Measurements from ENCODE around the gene BAG5.

DNA sequence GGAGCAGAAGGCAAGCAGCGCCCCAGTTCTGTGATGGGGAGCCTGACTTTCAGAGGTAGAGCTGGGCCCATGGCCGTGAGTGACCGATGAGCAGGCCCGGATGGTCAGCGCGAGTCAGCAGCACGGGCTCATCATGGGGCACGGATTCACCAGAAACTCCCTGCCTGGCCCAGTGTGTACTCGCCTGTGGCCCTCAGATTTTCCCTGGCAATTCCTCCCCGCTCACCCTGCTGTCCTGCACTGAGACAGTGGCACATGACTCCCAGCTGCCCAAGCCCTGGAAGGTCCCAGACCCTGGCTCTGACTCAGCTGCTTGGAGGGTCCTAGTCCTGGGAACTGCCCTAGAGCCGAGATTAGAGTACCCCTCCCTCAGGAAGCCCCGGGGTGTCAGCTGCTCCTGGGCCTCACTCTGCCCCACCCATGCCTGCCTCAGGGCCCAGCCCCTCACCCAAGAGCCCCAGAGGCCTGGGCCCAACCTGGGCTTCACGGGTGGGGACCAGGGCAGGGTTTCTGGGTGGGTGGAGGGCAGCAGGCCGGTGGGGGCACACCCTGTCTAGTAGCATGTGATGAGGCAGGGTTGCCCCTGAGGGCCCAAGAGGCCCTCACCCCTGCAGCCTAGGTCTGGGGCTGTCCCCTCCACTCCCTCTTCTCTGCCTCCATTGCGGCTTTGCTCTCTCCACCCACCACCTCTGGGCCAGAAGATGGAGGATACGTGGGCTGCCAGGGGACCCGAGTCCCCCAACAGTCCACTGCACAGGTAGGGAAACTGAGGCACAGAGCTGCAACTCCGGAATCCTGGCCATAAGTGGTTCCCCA lies 25.1 kb downstream of the BAG5 start:
- TF ChIP-seq EZH2 (IDR thresholded peaks at IDR 0.05; ENCODE audit: borderline replicate concordance, insufficient read depth, low read depth, low read length, poor library complexity, severe bottlenecking) (no peak), CTCF (IDR thresholded peaks at IDR 0.05) (no peak)

Measured in B cell (primary cell).